HT1080 (cell line): Measurements from ENCODE around the gene WSB1. TPM values are rescaled to one million over a fixed set of nuclear protein-coding genes. Genes with fewer than 3 reads are reported as not detected.

Experiments used
- DNase-seq: peaks from one replicate; pipeline ENCODE4 v3.0.0-alpha.2; 2015; ENCODE audit warnings: low read depth
- total RNA-seq: library from RNA; depleted of rRNA; stranded (reverse); fragments of >200 nt; shearing (Covaris generic); gene quantifications from 2 replicates; pipeline ENCODE4 v1.2.3, GENCODE V29; 2014

The WSB1 gene
- total RNA-seq, 1 experiment from 2014 or later = 62.4 TPM

- no peak for DNase-seq
Observed at GRCh38 chr17:27333410-27333980, 39.6 kb downstream of the WSB1 start.

GRCh38 chr17:27336184-27336583, 42.3 kb downstream of the WSB1 start:
- no peak for DNase-seq

GRCh38 chr17:27338536-27338985, 44.6 kb downstream of the WSB1 start:
- DNase-seq = no peak

- no peak for DNase-seq
Observed at GRCh38 chr17:27339198-27339835, 45.4 kb downstream of the WSB1 start.

GRCh38 chr17:27339836-27340550, 46.1 kb downstream of the WSB1 start:
- DNase-seq = peak; percentile 80

- DNase-seq = no peak
Observed at GRCh38 chr17:27340575-27340974, 46.7 kb downstream of the WSB1 start.

GRCh38 chr17:27341041-27341471, 47.1 kb downstream of the WSB1 start:
- no peak for DNase-seq

GRCh38 chr17:27342059-27342458, 48.1 kb downstream of the WSB1 start:
- no peak for DNase-seq

- no peak for DNase-seq
Observed at GRCh38 chr17:27343294-27343693, 49.4 kb downstream of the WSB1 start.

- peak; percentile 55 for DNase-seq
Observed at GRCh38 chr17:27343977-27344607, 50.2 kb downstream of the WSB1 start.

GRCh38 chr17:27345141-27345904, 51.4 kb downstream of the WSB1 start:
- DNase-seq = no peak

GRCh38 chr17:27346228-27346899, 52.5 kb downstream of the WSB1 start:
- no peak for DNase-seq

GRCh38 chr17:27348196-27348595, 54.3 kb downstream of the WSB1 start:
- DNase-seq = no peak

GRCh38 chr17:27349540-27350021, 55.7 kb downstream of the WSB1 start:
- DNase-seq = no peak

GRCh38 chr17:27351759-27352158, 57.8 kb downstream of the WSB1 start:
- DNase-seq = no peak

GRCh38 chr17:27352448-27353032, 58.6 kb downstream of the WSB1 start:
- DNase-seq = no peak

- DNase-seq = no peak
Observed at GRCh38 chr17:27353033-27353460, 59.1 kb downstream of the WSB1 start.

- DNase-seq = peak; percentile 94
Observed at GRCh38 chr17:27353461-27354050, 59.6 kb downstream of the WSB1 start.

GRCh38 chr17:27354051-27354490, 60.2 kb downstream of the WSB1 start:
- no peak for DNase-seq
